WTC11 (cell line): Measurements from ENCODE around the gene PRKCB. TPM values are rescaled to one million over a fixed set of nuclear protein-coding genes. Genes with fewer than 3 reads are reported as not detected.

Source experiments
- ATAC-seq: fragments of 200-7000 bp; cut with Tn5 transposase; 2 replicates; pipeline ENCODE4 v1.10.0; 2021; ENCODE audit warnings: mild to moderate bottlenecking, moderate library complexity
- CTCF ChIA-PET: fragments of 300-600 bp; sonication (Branson Sonifier 250); formaldehyde crosslinking; loops from one replicate; lab custom pipeline; 2021; ENCODE audit warnings: antibody characterized with exemption; lab: Charles Lee
- POLR2A ChIA-PET: fragments of 350-600 bp; sonication (Branson Sonifier 250); formaldehyde crosslinking; loops from one replicate; lab custom pipeline; 2021; ENCODE audit warnings: antibody characterized with exemption; lab: Charles Lee
- DNase-seq: peaks from one replicate; pipeline ENCODE4 v3.0.0; 2021; ENCODE audit warnings: low spot score
- H3K27ac Mint-ChIP-seq: 2 replicates; pipeline ENCODE4 v1.8.0; 2021; ENCODE audit warnings: mixed read lengths
- H3K27me3 Mint-ChIP-seq: 2 replicates; pipeline ENCODE4 v1.8.0; 2021; ENCODE audit warnings: low read depth, mild to moderate bottlenecking, moderate library complexity, mixed read lengths
- H3K36me3 Mint-ChIP-seq: 2 replicates; pipeline ENCODE4 v1.8.0; 2021; ENCODE audit warnings: mixed read lengths
- H3K4me1 Mint-ChIP-seq: 2 replicates; pipeline ENCODE4 v1.8.0; 2022; ENCODE audit warnings: mixed read lengths
- H3K4me3 Mint-ChIP-seq: 2 replicates; pipeline ENCODE4 v1.8.0; 2021; ENCODE audit warnings: mild to moderate bottlenecking, moderate library complexity, mixed read lengths
- H3K9me3 Mint-ChIP-seq: 2 replicates; pipeline ENCODE4 v1.8.0; 2021; ENCODE audit warnings: mixed read lengths
- ATF1 ChIP-seq: sonication (generic); formaldehyde crosslinking; IDR thresholded peaks from 2 replicates; pipeline ENCODE4 v1.8.1; 2023; ENCODE audit warnings: mild to moderate bottlenecking, moderate library complexity, missing genetic modification reagents
- CREM ChIP-seq: sonication (generic); formaldehyde crosslinking; IDR thresholded peaks from 2 replicates; pipeline ENCODE4 v1.8.1; 2022; ENCODE audit warnings: mild to moderate bottlenecking, missing genetic modification reagents, moderate library complexity
- ESRRA ChIP-seq: sonication (generic); formaldehyde crosslinking; IDR thresholded peaks from 2 replicates; pipeline ENCODE4 v1.8.1; 2022; ENCODE audit warnings: mild to moderate bottlenecking, missing genetic modification reagents, borderline replicate concordance
- ETV6 ChIP-seq: sonication (generic); formaldehyde crosslinking; IDR thresholded peaks from 2 replicates; pipeline ENCODE4 v1.8.1; 2022; ENCODE audit warnings: mild to moderate bottlenecking, missing genetic modification reagents
- FOXK1 ChIP-seq: sonication (generic); formaldehyde crosslinking; IDR thresholded peaks from 2 replicates; pipeline ENCODE4 v1.8.0; 2022; ENCODE audit warnings: mild to moderate bottlenecking, moderate library complexity, missing genetic modification reagents
- GABPB1 ChIP-seq: sonication (generic); formaldehyde crosslinking; IDR thresholded peaks from 2 replicates; pipeline ENCODE4 v1.8.1; 2023; ENCODE audit warnings: mild to moderate bottlenecking, missing genetic modification reagents
- IRF2 ChIP-seq: sonication (generic); formaldehyde crosslinking; IDR thresholded peaks from 2 replicates; pipeline ENCODE4 v1.8.0; 2022; ENCODE audit warnings: low read depth, missing genetic modification reagents, borderline replicate concordance
- JUN ChIP-seq: sonication (generic); formaldehyde crosslinking; IDR thresholded peaks from 2 replicates; pipeline ENCODE4 v1.8.0; 2023; ENCODE audit warnings: mild to moderate bottlenecking, missing genetic modification reagents
- KAT7 ChIP-seq: sonication (generic); formaldehyde crosslinking; IDR thresholded peaks from 2 replicates; pipeline ENCODE4 v1.8.1; 2023; ENCODE audit warnings: missing genetic modification reagents, mild to moderate bottlenecking, borderline replicate concordance
- NFE2L1 ChIP-seq: sonication (generic); formaldehyde crosslinking; IDR thresholded peaks from 2 replicates; pipeline ENCODE4 v1.8.1; 2023; ENCODE audit warnings: missing genetic modification reagents
- NFYB ChIP-seq: sonication (generic); formaldehyde crosslinking; conservative IDR thresholded peaks from 2 replicates; pipeline ENCODE4 v1.8.0; 2022; ENCODE audit warnings: low read depth, missing genetic modification reagents
- RELA ChIP-seq: sonication (generic); formaldehyde crosslinking; IDR thresholded peaks from 2 replicates; pipeline ENCODE4 v1.8.1; 2022; ENCODE audit warnings: missing genetic modification reagents, mild to moderate bottlenecking, borderline replicate concordance
- SMAD3 ChIP-seq: sonication (generic); formaldehyde crosslinking; IDR thresholded peaks from 2 replicates; pipeline ENCODE4 v1.8.0; 2022; ENCODE audit warnings: missing genetic modification reagents, mild to moderate bottlenecking, borderline replicate concordance
- TEAD1 ChIP-seq: sonication (generic); formaldehyde crosslinking; IDR thresholded peaks from 2 replicates; pipeline ENCODE4 v1.8.0; 2022; ENCODE audit warnings: mild to moderate bottlenecking, missing genetic modification reagents
- TP53 ChIP-seq: sonication (generic); formaldehyde crosslinking; IDR thresholded peaks from 2 replicates; pipeline ENCODE4 v1.8.1; 2023; ENCODE audit warnings: mild to moderate bottlenecking, missing genetic modification reagents
- ZNF121 ChIP-seq: sonication (generic); formaldehyde crosslinking; IDR thresholded peaks from 2 replicates; pipeline ENCODE4 v1.8.0; 2023; ENCODE audit warnings: missing genetic modification reagents
- ZNF263 ChIP-seq: sonication (generic); formaldehyde crosslinking; IDR thresholded peaks from 2 replicates; pipeline ENCODE4 v1.8.1; 2022; ENCODE audit warnings: low read depth, mild to moderate bottlenecking, moderate library complexity, missing genetic modification reagents
- total RNA-seq: library from RNA; stranded (reverse); gene quantifications from 3 replicates; pipeline ENCODE4 v1.2.3, GENCODE V29; 2021
- TF ChIP-seq, protein P1 (sequence below): sonication (generic); formaldehyde crosslinking; IDR thresholded peaks from 2 replicates; pipeline ENCODE4 v1.8.0; 2022; ENCODE audit warnings: mild to moderate bottlenecking, missing genetic modification reagents
- TF ChIP-seq, protein P2 (sequence below): sonication (generic); formaldehyde crosslinking; IDR thresholded peaks from 2 replicates; pipeline ENCODE4 v1.8.0; 2022; ENCODE audit warnings: mild to moderate bottlenecking, missing genetic modification reagents
- TF ChIP-seq, protein P3 (sequence below): sonication (generic); formaldehyde crosslinking; IDR thresholded peaks from 2 replicates; pipeline ENCODE4 v1.8.0; 2023; ENCODE audit warnings: missing genetic modification reagents, mild to moderate bottlenecking, borderline replicate concordance
- TF ChIP-seq, protein P4 (sequence below): fragments of 200-600 bp; IDR thresholded peaks from 2 replicates; pipeline ENCODE4 v1.8.0; 2022; ENCODE audit warnings: antibody characterized with exemption
- TF ChIP-seq, protein P5 (sequence below): sonication (generic); formaldehyde crosslinking; IDR thresholded peaks from 2 replicates; pipeline ENCODE4 v1.8.1; 2023; ENCODE audit warnings: mild to moderate bottlenecking, missing genetic modification reagents, moderate library complexity
- TF ChIP-seq, protein P6 (sequence below): fragments of 250-450 bp; sonication (Bioruptor Pico); IDR thresholded peaks from 2 replicates; pipeline ENCODE4 v2.1.2; 2022; ENCODE audit warnings: mild to moderate bottlenecking, moderate library complexity

The PRKCB gene
- total RNA-seq, 1 experiment from 2014 or later = 6.9 TPM

DNA sequence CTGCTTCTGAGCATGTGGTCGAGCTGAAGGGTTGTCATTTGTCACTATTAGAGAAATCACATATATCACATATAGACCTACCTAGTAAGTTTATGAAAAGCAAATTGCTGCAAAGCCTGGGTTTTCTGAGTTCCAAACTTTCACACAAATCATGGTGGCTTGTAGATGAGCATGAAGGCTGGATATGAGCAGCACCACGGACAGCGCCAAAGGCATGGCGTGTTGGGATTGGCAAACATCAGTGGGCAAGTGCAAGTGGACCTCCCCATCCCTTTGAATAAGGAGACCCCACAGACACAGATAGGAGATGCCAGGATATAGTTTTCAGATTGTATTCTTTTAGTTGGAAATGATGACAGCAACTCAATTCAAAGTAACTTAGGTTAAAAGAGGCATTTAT, 342.7 kb downstream of the PRKCB start:
- ATAC-seq (no peak), DNase-seq (peak; percentile 60)
- Mint-ChIP-seq H3K9me3 (no peaks in the 10 kb centered on the region), H3K27ac (no peak overlapping the region), H3K36me3 (no peaks in the 10 kb centered on the region), H3K27me3 (no peaks in the 10 kb centered on the region; the same call in 1 of the 2 replicates), H3K4me1 (no peaks in the 10 kb centered on the region), H3K4me3 (no peak overlapping the region)
- POLR2A ChIA-PET = no interaction called here
- CTCF ChIA-PET = no interaction called here
- TF ChIP-seq KAT7 (CRISPR knock-in tag) (0 out of 2 replicates have a peak, but pooled peaks have one; percentile 69), ESRRA (CRISPR knock-in tag) (peak; percentile 49; the same call in 1 of the 2 replicates), TEAD1 (CRISPR knock-in tag) (peak; percentile 42; the same call in 1 of the 2 replicates), CREM (peak; percentile 59; the same call in 1 of the 2 replicates), IRF2 (CRISPR knock-in tag) (no peak), GABPB1 (CRISPR knock-in tag) (no peak), NFYB (CRISPR knock-in tag) (no peak), ETV6 (peak; percentile 42; the same call in 1 of the 2 replicates), SMAD3 (CRISPR knock-in tag) (peak; percentile 33; the same call in 1 of the 2 replicates), JUN (peak; percentile 55; the same call in 1 of the 2 replicates), RELA (CRISPR knock-in tag) (no peak), FOXK1 (CRISPR knock-in tag) (peak; percentile 26; the same call in 1 of the 2 replicates)
- TF ChIP-seq, protein P1, sequence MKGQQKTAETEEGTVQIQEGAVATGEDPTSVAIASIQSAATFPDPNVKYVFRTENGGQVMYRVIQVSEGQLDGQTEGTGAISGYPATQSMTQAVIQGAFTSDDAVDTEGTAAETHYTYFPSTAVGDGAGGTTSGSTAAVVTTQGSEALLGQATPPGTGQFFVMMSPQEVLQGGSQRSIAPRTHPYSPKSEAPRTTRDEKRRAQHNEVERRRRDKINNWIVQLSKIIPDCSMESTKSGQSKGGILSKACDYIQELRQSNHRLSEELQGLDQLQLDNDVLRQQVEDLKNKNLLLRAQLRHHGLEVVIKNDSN (CRISPR knock-in tag) = no peak; the same call in 1 of the 2 replicates
- TF ChIP-seq, protein P2, sequence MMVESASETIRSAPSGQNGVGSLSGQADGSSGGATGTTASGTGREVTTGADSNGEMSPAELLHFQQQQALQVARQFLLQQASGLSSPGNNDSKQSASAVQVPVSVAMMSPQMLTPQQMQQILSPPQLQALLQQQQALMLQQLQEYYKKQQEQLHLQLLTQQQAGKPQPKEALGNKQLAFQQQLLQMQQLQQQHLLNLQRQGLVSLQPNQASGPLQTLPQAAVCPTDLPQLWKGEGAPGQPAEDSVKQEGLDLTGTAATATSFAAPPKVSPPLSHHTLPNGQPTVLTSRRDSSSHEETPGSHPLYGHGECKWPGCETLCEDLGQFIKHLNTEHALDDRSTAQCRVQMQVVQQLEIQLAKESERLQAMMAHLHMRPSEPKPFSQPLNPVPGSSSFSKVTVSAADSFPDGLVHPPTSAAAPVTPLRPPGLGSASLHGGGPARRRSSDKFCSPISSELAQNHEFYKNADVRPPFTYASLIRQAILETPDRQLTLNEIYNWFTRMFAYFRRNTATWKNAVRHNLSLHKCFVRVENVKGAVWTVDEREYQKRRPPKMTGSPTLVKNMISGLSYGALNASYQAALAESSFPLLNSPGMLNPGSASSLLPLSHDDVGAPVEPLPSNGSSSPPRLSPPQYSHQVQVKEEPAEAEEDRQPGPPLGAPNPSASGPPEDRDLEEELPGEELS = 0 out of 2 replicates have a peak, but pooled peaks have one; percentile 45
- TF ChIP-seq, protein P3, sequence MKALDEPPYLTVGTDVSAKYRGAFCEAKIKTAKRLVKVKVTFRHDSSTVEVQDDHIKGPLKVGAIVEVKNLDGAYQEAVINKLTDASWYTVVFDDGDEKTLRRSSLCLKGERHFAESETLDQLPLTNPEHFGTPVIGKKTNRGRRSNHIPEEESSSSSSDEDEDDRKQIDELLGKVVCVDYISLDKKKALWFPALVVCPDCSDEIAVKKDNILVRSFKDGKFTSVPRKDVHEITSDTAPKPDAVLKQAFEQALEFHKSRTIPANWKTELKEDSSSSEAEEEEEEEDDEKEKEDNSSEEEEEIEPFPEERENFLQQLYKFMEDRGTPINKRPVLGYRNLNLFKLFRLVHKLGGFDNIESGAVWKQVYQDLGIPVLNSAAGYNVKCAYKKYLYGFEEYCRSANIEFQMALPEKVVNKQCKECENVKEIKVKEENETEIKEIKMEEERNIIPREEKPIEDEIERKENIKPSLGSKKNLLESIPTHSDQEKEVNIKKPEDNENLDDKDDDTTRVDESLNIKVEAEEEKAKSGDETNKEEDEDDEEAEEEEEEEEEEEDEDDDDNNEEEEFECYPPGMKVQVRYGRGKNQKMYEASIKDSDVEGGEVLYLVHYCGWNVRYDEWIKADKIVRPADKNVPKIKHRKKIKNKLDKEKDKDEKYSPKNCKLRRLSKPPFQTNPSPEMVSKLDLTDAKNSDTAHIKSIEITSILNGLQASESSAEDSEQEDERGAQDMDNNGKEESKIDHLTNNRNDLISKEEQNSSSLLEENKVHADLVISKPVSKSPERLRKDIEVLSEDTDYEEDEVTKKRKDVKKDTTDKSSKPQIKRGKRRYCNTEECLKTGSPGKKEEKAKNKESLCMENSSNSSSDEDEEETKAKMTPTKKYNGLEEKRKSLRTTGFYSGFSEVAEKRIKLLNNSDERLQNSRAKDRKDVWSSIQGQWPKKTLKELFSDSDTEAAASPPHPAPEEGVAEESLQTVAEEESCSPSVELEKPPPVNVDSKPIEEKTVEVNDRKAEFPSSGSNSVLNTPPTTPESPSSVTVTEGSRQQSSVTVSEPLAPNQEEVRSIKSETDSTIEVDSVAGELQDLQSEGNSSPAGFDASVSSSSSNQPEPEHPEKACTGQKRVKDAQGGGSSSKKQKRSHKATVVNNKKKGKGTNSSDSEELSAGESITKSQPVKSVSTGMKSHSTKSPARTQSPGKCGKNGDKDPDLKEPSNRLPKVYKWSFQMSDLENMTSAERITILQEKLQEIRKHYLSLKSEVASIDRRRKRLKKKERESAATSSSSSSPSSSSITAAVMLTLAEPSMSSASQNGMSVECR (CRISPR knock-in tag) = 0 out of 2 replicates have a peak, but pooled peaks have one; percentile 46
- TF ChIP-seq, protein P4, sequence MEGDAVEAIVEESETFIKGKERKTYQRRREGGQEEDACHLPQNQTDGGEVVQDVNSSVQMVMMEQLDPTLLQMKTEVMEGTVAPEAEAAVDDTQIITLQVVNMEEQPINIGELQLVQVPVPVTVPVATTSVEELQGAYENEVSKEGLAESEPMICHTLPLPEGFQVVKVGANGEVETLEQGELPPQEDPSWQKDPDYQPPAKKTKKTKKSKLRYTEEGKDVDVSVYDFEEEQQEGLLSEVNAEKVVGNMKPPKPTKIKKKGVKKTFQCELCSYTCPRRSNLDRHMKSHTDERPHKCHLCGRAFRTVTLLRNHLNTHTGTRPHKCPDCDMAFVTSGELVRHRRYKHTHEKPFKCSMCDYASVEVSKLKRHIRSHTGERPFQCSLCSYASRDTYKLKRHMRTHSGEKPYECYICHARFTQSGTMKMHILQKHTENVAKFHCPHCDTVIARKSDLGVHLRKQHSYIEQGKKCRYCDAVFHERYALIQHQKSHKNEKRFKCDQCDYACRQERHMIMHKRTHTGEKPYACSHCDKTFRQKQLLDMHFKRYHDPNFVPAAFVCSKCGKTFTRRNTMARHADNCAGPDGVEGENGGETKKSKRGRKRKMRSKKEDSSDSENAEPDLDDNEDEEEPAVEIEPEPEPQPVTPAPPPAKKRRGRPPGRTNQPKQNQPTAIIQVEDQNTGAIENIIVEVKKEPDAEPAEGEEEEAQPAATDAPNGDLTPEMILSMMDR = no peak

DNA sequence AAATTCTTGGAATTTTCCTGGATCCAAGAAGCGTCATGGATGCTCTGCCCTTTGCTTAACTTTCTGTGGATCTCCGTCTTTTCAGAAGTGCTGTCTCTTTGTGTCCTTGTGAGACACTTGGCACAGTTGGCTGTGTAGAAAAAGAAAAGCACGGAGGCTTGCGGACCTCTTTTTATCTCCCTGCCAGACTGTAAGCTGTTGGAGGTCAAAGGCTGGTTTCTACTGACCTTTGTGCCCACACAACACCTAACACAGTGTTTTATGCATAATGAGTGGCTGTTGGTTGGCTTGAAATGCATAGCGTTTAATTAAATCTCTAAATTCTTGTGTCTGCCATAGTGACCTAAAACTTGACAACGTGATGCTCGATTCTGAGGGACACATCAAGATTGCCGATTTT, 344.7 kb downstream of the PRKCB start:
- ATAC-seq = no peak
- Mint-ChIP-seq H3K4me1 (peaks cover 8% of the 10 kb centered on the region), H3K9me3 (no peaks in the 10 kb centered on the region), H3K36me3 (no peaks in the 10 kb centered on the region), H3K27me3 (no peaks in the 10 kb centered on the region), H3K27ac (no peak overlapping the region), H3K4me3 (no peak overlapping the region)
- DNase-seq = no peak
- POLR2A ChIA-PET = no interaction called here
- CTCF ChIA-PET = no interaction called here
- TF ChIP-seq KAT7 (CRISPR knock-in tag) (no peak), ETV6 (no peak), NFE2L1 (CRISPR knock-in tag) (no peak), ATF1 (no peak), ZNF121 (CRISPR knock-in tag) (no peak), TP53 (CRISPR knock-in tag) (no peak), ZNF263 (CRISPR knock-in tag) (no peak)
- TF ChIP-seq, protein P5, sequence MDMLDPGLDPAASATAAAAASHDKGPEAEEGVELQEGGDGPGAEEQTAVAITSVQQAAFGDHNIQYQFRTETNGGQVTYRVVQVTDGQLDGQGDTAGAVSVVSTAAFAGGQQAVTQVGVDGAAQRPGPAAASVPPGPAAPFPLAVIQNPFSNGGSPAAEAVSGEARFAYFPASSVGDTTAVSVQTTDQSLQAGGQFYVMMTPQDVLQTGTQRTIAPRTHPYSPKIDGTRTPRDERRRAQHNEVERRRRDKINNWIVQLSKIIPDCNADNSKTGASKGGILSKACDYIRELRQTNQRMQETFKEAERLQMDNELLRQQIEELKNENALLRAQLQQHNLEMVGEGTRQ (CRISPR knock-in tag) = no peak
- TF ChIP-seq, protein P6, sequence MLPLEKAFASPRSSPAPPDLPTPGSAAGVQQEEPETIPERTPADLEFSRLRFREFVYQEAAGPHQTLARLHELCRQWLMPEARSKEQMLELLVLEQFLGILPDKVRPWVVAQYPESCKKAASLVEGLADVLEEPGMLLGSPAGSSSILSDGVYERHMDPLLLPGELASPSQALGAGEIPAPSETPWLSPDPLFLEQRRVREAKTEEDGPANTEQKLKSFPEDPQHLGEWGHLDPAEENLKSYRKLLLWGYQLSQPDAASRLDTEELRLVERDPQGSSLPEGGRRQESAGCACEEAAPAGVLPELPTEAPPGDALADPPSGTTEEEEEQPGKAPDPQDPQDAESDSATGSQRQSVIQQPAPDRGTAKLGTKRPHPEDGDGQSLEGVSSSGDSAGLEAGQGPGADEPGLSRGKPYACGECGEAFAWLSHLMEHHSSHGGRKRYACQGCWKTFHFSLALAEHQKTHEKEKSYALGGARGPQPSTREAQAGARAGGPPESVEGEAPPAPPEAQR (CRISPR knock-in tag) = no peak
- TF ChIP-seq, protein P2 = no peak
